VCaP (cell line): Measurements from ENCODE around the gene MTERF2.

Experiments
- H3K27ac ChIP-seq: fragments of 450-650 bp; 2 replicates; pipeline ENCODE4 v1.5.1; 2017
- CTCF ChIP-seq: fragments of 450-650 bp; conservative IDR thresholded peaks from 2 replicates; pipeline ENCODE4 v1.5.1; 2017; ENCODE audit warnings: mild to moderate bottlenecking, moderate library complexity

MTERF2 gene

GRCh38 chr12:106960443-106960842 lies 26.5 kb downstream of the MTERF2 start:
- H3K27ac ChIP-seq = no peak overlapping the region
- TF ChIP-seq CTCF = no peak

GRCh38 chr12:106957583-106957982 lies 29.4 kb downstream of the MTERF2 start:
- H3K27ac ChIP-seq = peak overlapping the region; percentile 84; the same call in 1 of the 2 replicates
- TF ChIP-seq CTCF = no peak

GRCh38 chr12:106956048-106956578 lies 30.8 kb downstream of the MTERF2 start:
- H3K27ac ChIP-seq = peak overlapping the region; percentile 84
- peak; percentile 51 for TF ChIP-seq CTCF

GRCh38 chr12:106955377-106956047 lies 31.4 kb downstream of the MTERF2 start, which contains the start of gene TMEM263:
TSS of gene TMEM263 (plus strand) at chr12:106955907. CDS start at chr12:106967117, 11,210 bp downstream.
- peak within 1 kb of the TSS; percentile 84 for H3K27ac ChIP-seq
- TF ChIP-seq CTCF = no peak

GRCh38 chr12:106954462-106955376 lies 32.2 kb downstream of the MTERF2 start:
- H3K27ac ChIP-seq = peak overlapping the region; percentile 84
- no peak for TF ChIP-seq CTCF

- no peak overlapping the region for H3K27ac ChIP-seq
- TF ChIP-seq CTCF = no peak
Observed at GRCh38 chr12:106953352-106954250, 33.3 kb downstream of the MTERF2 start.
